Caco-2 (cell line): ENCODE results near the gene SLC2A9. TPM values are rescaled to one million over a fixed set of nuclear protein-coding genes. Genes with fewer than 3 reads are reported as not detected.

ENCODE experiments used
- BruUV-seq: library from RNA; stranded (reverse); fragments of 400-500 nt; replicated peaks from 2 replicates; lab custom pipeline; 2021; lab: Mats Ljungman, UMichigan
- CTCF ChIA-PET: fragments of 300-600 bp; sonication (Branson Sonifier 250); formaldehyde crosslinking; loops from one replicate; lab custom pipeline; 2022; ENCODE audit warnings: antibody characterized with exemption; lab: Charles Lee
- POLR2A ChIA-PET: fragments of 300-600 bp; sonication (Branson Sonifier 250); formaldehyde crosslinking; loops from one replicate; lab custom pipeline; 2022; ENCODE audit warnings: antibody characterized with exemption; lab: Charles Lee
- DNase-seq, 2 experiments: peaks; one replicate each; pipeline versions ENCODE4 v3.0.0 to v3.0.0-alpha.2; 2020 to 2022
- H3K27me3 ChIP-seq: replicated peaks from 2 replicates; pipeline ENCODE4 v1.6.0; 2011; ENCODE audit warnings: low read length; ENCODE audit not compliant: control insufficient read depth, insufficient read depth
- H3K36me3 ChIP-seq: 2 replicates; pipeline ENCODE4 v1.5.1; 2011; ENCODE audit warnings: low read length; ENCODE audit not compliant: control insufficient read depth, insufficient read depth
- H3K4me1 ChIP-seq: fragments of 250-450 bp; sonication (Bioruptor Pico); 2 replicates; pipeline ENCODE4 v1.5.1; 2020; ENCODE audit warnings: mild to moderate bottlenecking
- H3K4me3 ChIP-seq: 2 replicates; pipeline ENCODE4 v1.5.1; 2011; ENCODE audit warnings: low read depth, mild to moderate bottlenecking, control low read depth, low read length
- H3K9me3 ChIP-seq: fragments of 250-450 bp; sonication (Bioruptor Pico); 2 replicates; pipeline ENCODE4 v1.5.1; 2020; ENCODE audit warnings: mild to moderate bottlenecking, moderate library complexity
- H3K27ac Mint-ChIP-seq: one replicate; pipeline ENCODE4 v1.8.0; 2022; ENCODE audit warnings: mixed read lengths; ENCODE audit not compliant: unreplicated experiment
- H3K27me3 Mint-ChIP-seq: one replicate; pipeline ENCODE4 v1.8.0; 2022; ENCODE audit warnings: mixed read lengths; ENCODE audit not compliant: insufficient read depth, unreplicated experiment
- H3K36me3 Mint-ChIP-seq: one replicate; pipeline ENCODE4 v1.8.0; 2022; ENCODE audit warnings: mild to moderate bottlenecking, mixed read lengths; ENCODE audit not compliant: insufficient read depth, unreplicated experiment
- H3K4me1 Mint-ChIP-seq: one replicate; pipeline ENCODE4 v1.8.0; 2022; ENCODE audit warnings: low read depth, mixed read lengths; ENCODE audit not compliant: unreplicated experiment
- H3K4me3 Mint-ChIP-seq: one replicate; pipeline ENCODE4 v1.8.0; 2022; ENCODE audit warnings: mild to moderate bottlenecking, moderate library complexity, mixed read lengths; ENCODE audit not compliant: unreplicated experiment
- H3K9me3 Mint-ChIP-seq: one replicate; pipeline ENCODE4 v1.8.0; 2022; ENCODE audit warnings: mixed read lengths; ENCODE audit not compliant: unreplicated experiment
- intact Hi-C: fragments of 100-400 bp; cut with micrococcal nuclease; formaldehyde crosslinking; loops from one replicate; pipeline ENCODE4 v1.10.0; 2022; ENCODE audit not compliant: unreplicated experiment
- total RNA-seq: library from RNA; stranded (reverse); gene quantifications from 2 replicates; pipeline ENCODE4 v1.2.3, GENCODE V29; 2022
- TF ChIP-seq, protein P1 (sequence below), 2 experiments: fragments of 200-600 bp in 1 of 2; IDR thresholded peaks; 1 replicate in 1 of 2; 2 replicates in 1 of 2; pipeline versions ENCODE4 v1.5.1 to v1.8.0; 2011 to 2022; ENCODE audit warnings: antibody characterized with exemption in 1 of 2, control low read depth in 1 of 2, inconsistent platforms in 1 of 2, low read depth in 1 of 2, low read length in 1 of 2, mild to moderate bottlenecking in 1 of 2, moderate library complexity in 1 of 2; ENCODE audit not compliant: insufficient read depth in 1 of 2, severe bottlenecking in 1 of 2, unreplicated experiment in 1 of 2

SLC2A9 gene
- total RNA-seq, 1 experiment from 2014 or later, result 21.0 TPM

DNA sequence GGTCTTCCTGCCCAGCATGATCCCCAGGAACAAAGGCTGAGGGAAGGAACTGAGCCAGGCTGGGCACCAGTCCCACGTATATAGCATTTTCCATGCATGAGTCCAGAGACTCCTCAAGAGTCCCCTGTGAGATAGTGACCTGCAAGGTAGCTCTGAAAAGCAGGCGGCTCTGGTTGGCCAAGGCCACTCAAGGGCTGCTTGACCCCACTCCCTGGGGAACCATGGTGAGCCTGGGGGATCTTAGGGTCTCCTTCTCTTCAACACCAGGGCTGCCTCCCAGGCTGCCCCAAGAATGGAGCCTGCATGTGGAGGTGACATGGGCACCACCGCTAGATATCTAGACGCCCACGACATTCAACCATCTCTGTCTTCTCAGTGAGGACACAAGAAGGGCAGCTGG, 79.2 kb downstream of the SLC2A9 start:
- intact Hi-C loops, result no loop called here

DNA sequence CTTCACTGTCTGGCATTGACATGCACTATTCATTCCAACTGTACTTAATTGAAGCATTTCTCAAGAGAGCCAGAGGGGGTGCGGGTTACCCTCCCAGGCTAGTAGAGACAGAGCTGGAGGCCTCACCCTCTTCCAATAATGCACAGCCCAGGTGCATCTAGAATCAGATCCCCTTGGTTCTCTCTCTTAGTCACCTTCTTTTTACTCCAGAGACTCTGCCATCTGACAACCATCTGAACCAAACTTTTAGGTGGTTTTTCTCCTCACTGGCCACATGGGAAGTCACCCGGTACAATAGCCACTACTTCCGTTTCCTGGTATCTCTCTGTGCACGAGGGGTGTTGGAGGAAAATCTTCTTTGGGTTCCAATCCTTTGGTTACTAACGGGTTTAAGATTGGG, 81.3 kb downstream of the SLC2A9 start:
- H3K4me1 ChIP-seq, result no peaks in the 10 kb centered on the region
- no TSS peak for BruUV-seq
- Mint-ChIP-seq H3K27me3 (no peaks in the 10 kb centered on the region), H3K36me3 (no peaks in the 10 kb centered on the region), H3K4me1 (no peaks in the 10 kb centered on the region), H3K27ac (no peak overlapping the region), H3K9me3 (no peaks in the 10 kb centered on the region), H3K4me3 (no peak overlapping the region)
- intact Hi-C loops, result no loop called here
- ChIA-PET CTCF (no interaction called here), POLR2A (no interaction called here)
- H3K36me3 ChIP-seq, result no peaks in the 10 kb centered on the region
- no peaks in the 10 kb centered on the region for H3K27me3 ChIP-seq
- TF ChIP-seq, protein P1, sequence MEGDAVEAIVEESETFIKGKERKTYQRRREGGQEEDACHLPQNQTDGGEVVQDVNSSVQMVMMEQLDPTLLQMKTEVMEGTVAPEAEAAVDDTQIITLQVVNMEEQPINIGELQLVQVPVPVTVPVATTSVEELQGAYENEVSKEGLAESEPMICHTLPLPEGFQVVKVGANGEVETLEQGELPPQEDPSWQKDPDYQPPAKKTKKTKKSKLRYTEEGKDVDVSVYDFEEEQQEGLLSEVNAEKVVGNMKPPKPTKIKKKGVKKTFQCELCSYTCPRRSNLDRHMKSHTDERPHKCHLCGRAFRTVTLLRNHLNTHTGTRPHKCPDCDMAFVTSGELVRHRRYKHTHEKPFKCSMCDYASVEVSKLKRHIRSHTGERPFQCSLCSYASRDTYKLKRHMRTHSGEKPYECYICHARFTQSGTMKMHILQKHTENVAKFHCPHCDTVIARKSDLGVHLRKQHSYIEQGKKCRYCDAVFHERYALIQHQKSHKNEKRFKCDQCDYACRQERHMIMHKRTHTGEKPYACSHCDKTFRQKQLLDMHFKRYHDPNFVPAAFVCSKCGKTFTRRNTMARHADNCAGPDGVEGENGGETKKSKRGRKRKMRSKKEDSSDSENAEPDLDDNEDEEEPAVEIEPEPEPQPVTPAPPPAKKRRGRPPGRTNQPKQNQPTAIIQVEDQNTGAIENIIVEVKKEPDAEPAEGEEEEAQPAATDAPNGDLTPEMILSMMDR (IDR thresholded peaks at IDR 0.05; ENCODE audit: insufficient read depth in 1 of 2, low read depth in 1 of 2, low read length in 1 of 2, severe bottlenecking in 1 of 2, unreplicated experiment in 1 of 2), result no peak
- no peak for DNase-seq
- no peak overlapping the region for H3K4me3 ChIP-seq
- H3K9me3 ChIP-seq, result no peaks in the 10 kb centered on the region

More for the DNA sequence above, 79.2 kb downstream of the SLC2A9 start:
- no peaks in the 10 kb centered on the region for H3K9me3 ChIP-seq
- Mint-ChIP-seq H3K4me3 (no peak overlapping the region), H3K4me1 (no peaks in the 10 kb centered on the region), H3K27ac (no peak overlapping the region), H3K36me3 (no peaks in the 10 kb centered on the region), H3K27me3 (no peaks in the 10 kb centered on the region), H3K9me3 (no peaks in the 10 kb centered on the region)
- H3K4me1 ChIP-seq, result no peaks in the 10 kb centered on the region
- CTCF ChIA-PET, result interaction anchor here (0.6 kb wide), 1 partner anchor 93 kb away, joined by 3 read pairs; no protein-coding TSS in a partner anchor
- H3K36me3 ChIP-seq, result no peaks in the 10 kb centered on the region
- DNase-seq, result no peak
- no TSS peak for BruUV-seq
- TF ChIP-seq, protein P1 (IDR thresholded peaks at IDR 0.05; ENCODE audit: insufficient read depth in 1 of 2, low read depth in 1 of 2, low read length in 1 of 2, severe bottlenecking in 1 of 2, unreplicated experiment in 1 of 2), result no peak
- H3K27me3 ChIP-seq, result no peaks in the 10 kb centered on the region
- H3K4me3 ChIP-seq, result no peak overlapping the region
- POLR2A ChIA-PET, result no interaction called here

DNA sequence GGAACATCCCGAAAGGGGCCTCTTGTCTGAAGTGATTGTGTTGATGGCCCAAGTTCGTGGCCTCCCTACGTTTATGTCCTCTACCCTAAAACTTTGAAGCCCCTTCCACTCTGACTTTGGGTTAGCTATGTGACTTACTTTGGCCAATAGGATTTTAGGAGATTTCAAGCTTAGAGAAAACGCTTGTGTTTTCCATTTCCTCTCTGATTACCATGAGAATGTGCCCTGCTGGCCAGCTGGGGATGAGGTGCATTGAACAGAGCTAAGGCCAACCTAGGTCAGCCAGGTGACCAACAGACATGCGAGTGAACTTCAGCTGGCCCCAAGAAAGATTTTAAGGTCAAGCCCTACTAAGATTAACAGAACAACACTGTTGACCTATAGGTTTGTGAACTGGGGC, 82.4 kb downstream of the SLC2A9 start:
- no peaks in the 10 kb centered on the region for H3K27me3 ChIP-seq
- Mint-ChIP-seq H3K27me3 (no peaks in the 10 kb centered on the region), H3K9me3 (no peaks in the 10 kb centered on the region), H3K4me3 (no peak overlapping the region), H3K27ac (no peak overlapping the region), H3K36me3 (peaks cover 2% of the 10 kb centered on the region), H3K4me1 (no peaks in the 10 kb centered on the region)
- POLR2A ChIA-PET, result no interaction called here
- CTCF ChIA-PET, result no interaction called here
- H3K36me3 ChIP-seq, result no peaks in the 10 kb centered on the region
- H3K9me3 ChIP-seq, result no peaks in the 10 kb centered on the region
- TF ChIP-seq, protein P1 (IDR thresholded peaks at IDR 0.05; ENCODE audit: insufficient read depth in 1 of 2, low read depth in 1 of 2, low read length in 1 of 2, severe bottlenecking in 1 of 2, unreplicated experiment in 1 of 2), result no peak
- no peak overlapping the region for H3K4me3 ChIP-seq
- intact Hi-C loops, result no loop called here
- no TSS peak for BruUV-seq
- no peak for DNase-seq
- no peaks in the 10 kb centered on the region for H3K4me1 ChIP-seq
